ENCODE data around the gene RAMP3. TPM values are rescaled to one million over a fixed set of nuclear protein-coding genes. Genes with fewer than 3 reads are reported as not detected.

Gene RAMP3
- total and polyA plus RNA-seq, 9 donors: 2.9 to 26.0 (median 8.0) TPM

DNA sequence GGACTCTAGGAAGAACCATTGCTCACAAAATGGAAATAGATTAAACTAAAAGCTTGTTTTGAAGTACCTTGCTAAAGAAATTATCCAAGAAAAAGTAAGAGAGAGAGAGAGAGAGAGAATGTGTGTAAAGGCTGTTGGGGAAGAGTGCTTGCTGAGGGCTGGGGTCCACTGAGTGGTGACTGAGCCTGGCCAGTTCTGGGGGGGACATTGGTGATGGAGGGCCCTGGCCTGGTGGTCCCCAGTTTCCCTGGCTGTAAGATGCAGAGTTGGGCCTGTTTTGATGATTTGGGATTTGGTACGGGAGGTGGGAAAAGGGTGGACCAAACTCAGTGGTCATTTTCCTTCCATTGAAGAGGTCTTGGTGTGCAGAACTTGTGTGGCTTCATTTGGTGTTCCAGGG is 880 bp downstream of the RAMP3 start:
- intact Hi-C loops (cut with DNase I): loop anchor here in 1 of 4 donors (5.0 kb wide), 2 partner anchors 104 to 1154 kb away; no protein-coding TSS in a partner anchor
- Histone ChIP-seq H3K9me3 (no peaks in the 10 kb centered on the region), H3K36me3 (no peaks in the 10 kb centered on the region), H3K4me1 (ENCODE audit: insufficient read depth) (no peaks in the 10 kb centered on the region), H3K4me3 (no peak overlapping the region), H3K27me3 (no peaks in the 10 kb centered on the region), H3K27ac (no peak overlapping the region)
- TF ChIP-seq EP300 (IDR thresholded peaks at IDR 0.05) (no peak), POLR2A (IDR thresholded peaks at IDR 0.05) (no peak)
- TF ChIP-seq, protein P1, sequence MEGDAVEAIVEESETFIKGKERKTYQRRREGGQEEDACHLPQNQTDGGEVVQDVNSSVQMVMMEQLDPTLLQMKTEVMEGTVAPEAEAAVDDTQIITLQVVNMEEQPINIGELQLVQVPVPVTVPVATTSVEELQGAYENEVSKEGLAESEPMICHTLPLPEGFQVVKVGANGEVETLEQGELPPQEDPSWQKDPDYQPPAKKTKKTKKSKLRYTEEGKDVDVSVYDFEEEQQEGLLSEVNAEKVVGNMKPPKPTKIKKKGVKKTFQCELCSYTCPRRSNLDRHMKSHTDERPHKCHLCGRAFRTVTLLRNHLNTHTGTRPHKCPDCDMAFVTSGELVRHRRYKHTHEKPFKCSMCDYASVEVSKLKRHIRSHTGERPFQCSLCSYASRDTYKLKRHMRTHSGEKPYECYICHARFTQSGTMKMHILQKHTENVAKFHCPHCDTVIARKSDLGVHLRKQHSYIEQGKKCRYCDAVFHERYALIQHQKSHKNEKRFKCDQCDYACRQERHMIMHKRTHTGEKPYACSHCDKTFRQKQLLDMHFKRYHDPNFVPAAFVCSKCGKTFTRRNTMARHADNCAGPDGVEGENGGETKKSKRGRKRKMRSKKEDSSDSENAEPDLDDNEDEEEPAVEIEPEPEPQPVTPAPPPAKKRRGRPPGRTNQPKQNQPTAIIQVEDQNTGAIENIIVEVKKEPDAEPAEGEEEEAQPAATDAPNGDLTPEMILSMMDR (IDR thresholded peaks at IDR 0.05): no peak
- DNase-seq: no peak
- WGBS, 3 donors: 87 to 100% (median 89%) methylated on average over 1 of the region's 1 CpG

DNA sequence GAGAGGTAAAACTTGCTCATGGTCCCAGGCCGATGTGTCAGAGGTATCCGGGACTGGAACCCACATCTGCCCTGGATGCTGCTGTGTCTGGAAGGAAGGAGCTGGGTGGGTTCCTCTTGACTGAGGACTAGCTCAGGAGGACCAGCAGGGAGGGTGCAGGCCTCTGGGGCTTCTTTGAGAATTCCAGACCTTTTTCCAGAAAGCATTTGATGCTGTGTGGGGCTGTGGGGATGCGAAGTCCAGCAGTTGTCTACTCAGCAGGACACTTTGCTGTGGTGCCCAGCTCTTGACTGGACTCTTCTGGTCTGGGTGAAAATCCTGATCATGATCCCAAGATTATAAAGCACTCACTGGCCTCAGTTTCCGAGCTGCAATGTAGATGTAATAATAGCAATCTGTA is 1.7 kb downstream of the RAMP3 start:
- Histone ChIP-seq H3K4me3 (no peak overlapping the region), H3K27me3 (no peaks in the 10 kb centered on the region), H3K4me1 (ENCODE audit: insufficient read depth) (no peaks in the 10 kb centered on the region), H3K27ac (no peak overlapping the region), H3K36me3 (no peaks in the 10 kb centered on the region), H3K9me3 (no peaks in the 10 kb centered on the region)
- TF ChIP-seq, protein P1 (IDR thresholded peaks at IDR 0.05): no peak
- no peak for TF ChIP-seq POLR2A (IDR thresholded peaks at IDR 0.05)
- no peak for TF ChIP-seq EP300 (IDR thresholded peaks at IDR 0.05)
- intact Hi-C loops (cut with DNase I): loop anchor here in 1 of 4 donors (5.0 kb wide), 2 partner anchors 103 to 1153 kb away; no protein-coding TSS in a partner anchor
- DNase-seq: no peak
- WGBS, 3 donors: 91 to 95% (median 93%) methylated on average over 4 of the region's 4 CpGs

DNA sequence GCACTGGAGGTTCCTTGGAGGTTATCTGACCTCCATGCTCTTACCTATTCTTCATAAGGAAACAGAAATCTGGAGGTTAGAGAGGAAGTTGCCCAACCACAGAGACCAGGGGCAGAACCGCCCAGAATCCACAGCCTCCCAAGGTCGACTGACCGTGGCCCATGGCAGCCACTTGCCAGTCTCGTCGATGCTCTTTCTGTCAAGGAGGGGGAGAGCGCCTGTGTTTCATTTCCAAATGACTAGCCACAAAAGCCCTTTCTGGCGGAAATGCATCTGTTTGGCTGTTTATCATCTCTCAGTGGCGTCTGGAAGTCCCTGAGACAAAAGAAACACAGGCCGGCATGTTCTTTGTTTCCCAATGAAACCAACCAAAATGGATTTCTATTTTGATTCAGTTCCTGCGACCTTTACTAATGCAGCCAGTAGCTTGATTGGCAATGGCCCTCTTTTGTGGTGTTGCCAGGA is 2.9 kb downstream of the RAMP3 start:
- no peak for DNase-seq
- 46 to 64% (median 60%) methylated on average over 10 of the region's 10 CpGs for WGBS, 3 donors
- H3K27ac ChIP-seq: no peak overlapping the region
- no peaks in the 10 kb centered on the region for H3K9me3 ChIP-seq
- no peak overlapping the region for H3K4me3 ChIP-seq
- H3K27me3 ChIP-seq: no peaks in the 10 kb centered on the region
- no peaks in the 10 kb centered on the region for H3K4me1 ChIP-seq (ENCODE audit: insufficient read depth)
- TF ChIP-seq, protein P1 (IDR thresholded peaks at IDR 0.05): no peak
- TF ChIP-seq POLR2A (IDR thresholded peaks at IDR 0.05) (no peak), EP300 (IDR thresholded peaks at IDR 0.05) (no peak)
- no peaks in the 10 kb centered on the region for H3K36me3 ChIP-seq
- intact Hi-C loops (cut with DNase I): no loop called here

GRCh38 chr7:45161138-45161537 is 3.5 kb downstream of the RAMP3 start:
- DNase-seq: no peak
- no peak overlapping the region for H3K4me3 ChIP-seq
- no peaks in the 10 kb centered on the region for H3K36me3 ChIP-seq
- no peaks in the 10 kb centered on the region for H3K4me1 ChIP-seq (ENCODE audit: insufficient read depth)
- intact Hi-C loops (cut with DNase I): no loop called here
- H3K27me3 ChIP-seq: no peaks in the 10 kb centered on the region
- H3K9me3 ChIP-seq: no peaks in the 10 kb centered on the region
- TF ChIP-seq POLR2A (IDR thresholded peaks at IDR 0.05): no peak
- H3K27ac ChIP-seq: no peak overlapping the region
- WGBS, 3 donors: 70 to 78% (median 72%) methylated on average over 4 of the region's 4 CpGs

DNA sequence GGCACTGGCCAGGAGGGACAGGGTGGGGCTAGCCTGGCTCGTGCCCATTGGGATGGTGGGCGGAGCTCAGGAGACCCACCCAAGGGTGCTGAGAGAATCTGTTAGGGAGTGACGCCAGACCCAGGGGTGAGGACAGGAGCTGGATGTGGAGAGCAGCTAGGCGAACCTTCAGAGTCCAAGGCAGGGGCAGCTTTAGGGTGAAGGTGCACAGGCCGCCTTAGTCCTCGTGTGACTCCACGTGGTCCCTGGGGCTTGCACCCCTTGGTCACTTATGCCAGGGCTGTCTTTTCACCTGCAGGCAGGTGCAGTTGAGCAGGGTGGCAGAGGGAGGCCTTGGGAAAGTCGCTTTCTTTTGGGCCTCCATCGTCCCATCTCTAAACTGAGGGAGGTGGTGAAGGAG is 4.3 kb downstream of the RAMP3 start:
- H3K4me3 ChIP-seq: no peak overlapping the region
- H3K4me1 ChIP-seq (ENCODE audit: insufficient read depth): no peaks in the 10 kb centered on the region
- no peak overlapping the region for H3K27ac ChIP-seq
- H3K27me3 ChIP-seq: no peaks in the 10 kb centered on the region
- WGBS, 3 donors: 86 to 87% (median 86%) methylated on average over 9 of the region's 9 CpGs
- intact Hi-C loops (cut with DNase I): no loop called here
- H3K36me3 ChIP-seq: no peaks in the 10 kb centered on the region
- DNase-seq: no peak
- TF ChIP-seq POLR2A (IDR thresholded peaks at IDR 0.05): no peak
- TF ChIP-seq EP300 (IDR thresholded peaks at IDR 0.05): no peak
- TF ChIP-seq, protein P1 (IDR thresholded peaks at IDR 0.05): no peak
- no peaks in the 10 kb centered on the region for H3K9me3 ChIP-seq
